SH-SY5Y (cell line): ENCODE measurements around the gene UBALD2.

Experiments used
- GATA2 ChIP-seq: IDR thresholded peaks from 2 replicates; pipeline ENCODE4 v1.6.1; 2011; ENCODE audit warnings: mild to moderate bottlenecking, low read depth, low read length
- GATA3 ChIP-seq: IDR thresholded peaks from 2 replicates; pipeline ENCODE4 v1.6.1; 2011; ENCODE audit warnings: low read depth, mild to moderate bottlenecking, low read length, moderate library complexity

The UBALD2 gene

GRCh38 chr17:76255801-76256429, 9.2 kb upstream of the UBALD2 start:
- TF ChIP-seq GATA2 (no peak), GATA3 (no peak)

DNA sequence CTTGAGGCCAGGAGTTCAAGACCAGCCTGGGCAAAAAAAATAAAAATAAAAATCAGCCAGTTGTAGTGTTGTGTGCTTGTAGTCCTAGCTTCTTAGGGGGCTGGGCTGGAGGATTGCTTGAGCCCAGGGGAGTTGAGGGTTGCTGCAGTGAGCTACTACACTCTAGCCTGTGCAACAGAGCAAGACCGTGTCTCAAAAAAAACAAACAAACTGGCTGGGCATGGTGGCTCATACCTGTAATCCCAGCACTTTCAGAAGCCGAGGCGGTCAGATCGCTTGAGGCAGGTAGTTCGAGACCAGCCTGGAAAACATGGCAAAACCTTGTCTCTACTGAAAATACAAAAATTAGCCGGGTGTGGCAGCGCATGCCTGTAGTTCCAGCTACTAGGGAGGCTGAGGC, 4.9 kb upstream of the UBALD2 start:
- TF ChIP-seq GATA3 (no peak), GATA2 (no peak)

GRCh38 chr17:76260669-76261068, 4.5 kb upstream of the UBALD2 start:
- no peak for TF ChIP-seq GATA2
- no peak for TF ChIP-seq GATA3

DNA sequence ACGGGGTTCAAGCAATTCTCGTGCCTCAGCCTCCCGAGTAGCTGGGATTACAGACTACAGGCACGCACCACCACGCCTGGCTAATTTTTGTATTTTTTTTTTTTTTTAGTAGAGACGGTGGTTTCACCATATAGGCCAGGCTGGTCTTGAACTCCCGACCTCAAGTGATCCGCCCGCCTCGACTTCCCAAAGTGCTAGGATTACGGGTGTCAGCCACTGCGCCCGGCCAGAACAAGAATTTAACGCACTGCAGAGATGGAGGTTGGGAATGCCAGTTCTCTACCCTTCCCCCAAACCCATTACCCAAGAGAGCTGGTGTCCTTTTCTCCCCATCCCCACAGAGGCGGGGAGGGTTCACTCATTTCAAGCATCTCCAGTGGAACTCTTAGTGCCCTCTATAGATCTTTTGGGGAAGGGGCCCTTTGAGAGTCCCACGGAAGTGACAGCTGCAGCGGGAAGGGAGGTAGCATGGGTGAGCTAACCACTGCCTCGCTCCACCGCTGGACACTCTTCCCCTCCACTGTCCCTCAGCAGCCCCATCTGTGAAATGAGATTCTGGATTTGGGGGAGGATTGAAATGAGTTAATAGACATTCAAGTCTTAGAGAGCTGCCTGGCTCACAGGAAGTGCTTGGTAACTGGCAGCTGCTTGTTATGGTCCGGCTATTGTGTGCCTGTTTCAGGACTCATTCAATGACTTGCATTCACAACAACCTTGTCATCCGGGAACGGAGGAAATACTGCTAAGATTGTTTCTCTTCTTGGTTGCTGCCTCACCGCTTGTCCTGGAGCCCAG, 3.5 kb upstream of the UBALD2 start:
- TF ChIP-seq GATA3 (no peak), GATA2 (no peak)

DNA sequence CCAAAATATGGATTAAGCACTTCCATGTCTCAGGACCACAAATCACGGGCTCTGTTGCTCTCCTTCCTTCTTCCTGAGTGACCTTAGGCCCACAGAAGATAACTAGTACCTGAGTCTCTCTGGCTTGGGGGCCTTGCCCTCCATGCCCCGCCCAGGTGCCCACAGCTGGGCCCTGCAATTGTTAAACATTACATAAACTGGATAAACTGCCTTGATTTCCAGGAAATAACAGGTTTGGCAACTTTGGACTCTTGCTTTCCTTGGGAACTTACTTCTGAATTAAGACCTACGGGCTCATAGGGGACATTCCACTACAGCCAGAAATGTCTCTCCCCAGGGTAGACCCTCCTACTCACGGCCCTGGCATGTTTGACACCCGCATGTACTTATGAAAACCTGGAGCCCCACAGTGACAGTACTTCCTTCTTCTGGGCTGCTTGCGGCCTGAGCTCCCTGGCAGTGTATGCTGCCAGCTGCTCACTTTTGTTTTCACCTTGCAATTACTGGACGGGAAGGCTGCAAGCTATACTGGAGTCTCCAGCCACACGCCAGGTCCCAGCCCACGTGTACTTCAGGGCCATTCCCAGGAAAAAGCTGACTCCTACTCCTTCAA, 2.3 kb upstream of the UBALD2 start:
- TF ChIP-seq GATA2 (no peak), GATA3 (no peak)

DNA sequence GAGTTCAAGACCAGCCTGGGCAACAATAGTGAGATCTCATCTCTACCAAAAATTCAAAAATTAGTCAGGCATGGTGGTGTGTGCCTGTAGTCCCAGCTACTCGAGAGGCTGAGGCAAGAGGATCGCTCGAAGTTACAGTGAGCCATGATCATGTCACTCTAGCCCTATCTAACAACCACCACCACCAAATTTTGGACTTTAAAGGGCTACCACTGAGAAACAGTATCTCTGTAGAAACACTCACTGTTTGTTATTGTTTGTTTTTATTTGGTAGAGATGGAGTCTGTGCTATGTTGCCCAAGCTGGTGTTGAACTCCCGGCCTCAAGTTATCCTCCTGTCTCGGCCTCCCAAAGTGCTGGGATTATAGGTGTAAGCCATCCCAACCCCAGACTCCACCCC, 1.3 kb upstream of the UBALD2 start:
- TF ChIP-seq GATA2 (no peak), GATA3 (no peak)

DNA sequence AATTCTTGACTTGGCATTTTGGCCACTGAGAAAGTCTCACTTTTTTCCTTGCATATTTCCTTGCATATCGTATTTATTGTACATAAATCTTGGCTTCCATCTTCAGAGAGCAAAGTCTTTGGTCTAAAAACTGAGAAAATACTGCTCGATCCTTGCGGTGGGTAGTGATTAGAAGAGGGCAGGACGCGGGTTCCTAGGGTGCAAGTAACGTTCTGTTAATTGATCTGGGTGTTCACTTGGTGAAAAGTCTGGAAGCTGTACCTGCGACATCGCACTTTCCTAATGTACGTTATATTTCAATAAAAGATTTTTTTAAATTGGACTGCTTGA, 758 bp upstream of the UBALD2 start:
- no peak for TF ChIP-seq GATA2
- TF ChIP-seq GATA3: no peak

DNA sequence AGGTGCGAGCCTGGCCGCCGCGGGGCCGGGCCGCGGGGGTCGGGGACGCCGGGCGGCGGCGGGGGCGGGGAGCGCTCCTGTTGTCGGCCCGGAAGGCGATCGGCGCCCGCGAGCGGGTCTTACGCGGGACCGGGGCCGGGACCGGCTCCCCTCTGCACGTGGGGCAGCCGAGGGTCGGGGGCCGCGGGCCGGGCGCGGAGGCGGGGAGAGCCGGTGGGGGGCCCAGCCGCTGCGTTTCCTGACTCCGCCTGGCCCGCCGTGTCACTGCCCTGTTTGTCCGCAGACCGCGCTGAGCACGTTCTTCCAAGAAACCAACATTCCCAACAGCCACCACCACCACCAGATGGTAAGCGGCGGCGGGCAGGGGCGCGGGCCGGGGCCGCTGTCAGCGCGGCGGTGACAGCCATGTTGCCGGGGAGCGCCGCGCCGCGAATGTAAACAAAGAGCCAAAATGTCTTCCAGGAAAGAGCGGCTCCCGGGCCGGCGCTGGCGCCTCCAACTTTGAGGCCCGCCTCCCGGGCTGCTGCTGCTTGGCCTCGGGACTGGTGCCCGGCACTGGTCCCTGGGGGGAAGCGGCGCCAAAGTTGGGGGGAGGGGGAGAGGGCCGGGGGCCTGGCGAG, 586 bp downstream of the UBALD2 start:
- TF ChIP-seq GATA2: no peak
- TF ChIP-seq GATA3: no peak

DNA sequence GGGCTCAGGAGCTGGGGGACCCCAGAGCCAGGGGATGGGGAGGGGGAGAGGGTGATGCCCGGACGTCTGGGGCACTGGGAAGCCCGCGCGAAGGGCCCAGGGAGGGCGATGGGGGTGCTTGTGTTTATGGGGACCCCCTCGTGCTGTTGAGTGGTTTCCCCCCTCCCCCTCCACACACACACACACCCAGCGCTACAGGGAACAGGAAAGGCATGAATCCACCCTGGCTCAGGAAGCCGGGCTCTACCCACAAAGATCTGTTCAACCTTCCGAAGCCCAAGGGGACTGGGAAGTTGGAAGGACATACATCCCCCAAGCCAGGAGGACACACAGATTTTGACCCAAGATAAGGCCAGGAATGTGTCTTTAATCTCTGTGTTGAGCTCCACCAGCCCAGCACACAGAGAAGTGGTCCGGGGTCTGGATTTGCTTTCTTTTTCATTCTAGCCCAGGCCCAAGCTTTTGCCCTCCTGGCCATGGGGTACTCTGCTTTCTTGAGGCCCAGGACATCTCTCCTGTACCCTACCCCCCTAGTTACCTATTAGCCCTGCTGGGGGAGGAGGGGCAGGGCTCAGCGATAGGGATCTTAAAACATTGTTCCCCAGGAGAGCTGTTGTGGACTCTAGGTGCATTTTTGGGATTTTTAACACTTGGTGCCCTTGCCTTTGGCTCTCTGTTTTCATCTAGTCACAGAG, 1.2 kb downstream of the UBALD2 start:
- TF ChIP-seq GATA3: no peak
- TF ChIP-seq GATA2: peak; percentile 73

GRCh38 chr17:76267051-76267576, 2.0 kb downstream of the UBALD2 start:
- TF ChIP-seq GATA3 (no peak), GATA2 (no peak)

- no peak for TF ChIP-seq GATA3
- TF ChIP-seq GATA2: no peak
Observed at GRCh38 chr17:76268015-76268749, 3.0 kb downstream of the UBALD2 start.

GRCh38 chr17:76268991-76269981, 4.1 kb downstream of the UBALD2 start:
- TF ChIP-seq GATA3: no peak
- TF ChIP-seq GATA2: no peak
